Mucosa of stomach (tissue), 1 donor: ENCODE data around the gene LRRC38.

Experiments used
- H3K27me3 ChIP-seq: one replicate; pipeline ENCODE4 v1.7.0; 2013; ENCODE audit warnings: mild to moderate bottlenecking, low read length; ENCODE audit not compliant: control insufficient read depth, insufficient read depth
- H3K36me3 ChIP-seq: one replicate; pipeline ENCODE4 v1.7.0; 2013; ENCODE audit warnings: low read length; ENCODE audit not compliant: control insufficient read depth, insufficient read depth
- H3K4me1 ChIP-seq: one replicate; pipeline ENCODE4 v1.7.0; 2013; ENCODE audit warnings: mild to moderate bottlenecking, low read length; ENCODE audit not compliant: control insufficient read depth, insufficient read depth
- H3K4me3 ChIP-seq: one replicate; pipeline ENCODE4 v1.7.0; 2013; ENCODE audit warnings: low read length
- H3K9ac ChIP-seq: one replicate; pipeline ENCODE4 v1.7.0; 2013; ENCODE audit warnings: mild to moderate bottlenecking, low read length, moderate library complexity
- H3K9me3 ChIP-seq: one replicate; pipeline ENCODE4 v1.7.0; 2013; ENCODE audit warnings: mild to moderate bottlenecking, low read length, moderate library complexity; ENCODE audit not compliant: control insufficient read depth
- donor health status: Pancreatic carcinoma.

The LRRC38 gene

DNA sequence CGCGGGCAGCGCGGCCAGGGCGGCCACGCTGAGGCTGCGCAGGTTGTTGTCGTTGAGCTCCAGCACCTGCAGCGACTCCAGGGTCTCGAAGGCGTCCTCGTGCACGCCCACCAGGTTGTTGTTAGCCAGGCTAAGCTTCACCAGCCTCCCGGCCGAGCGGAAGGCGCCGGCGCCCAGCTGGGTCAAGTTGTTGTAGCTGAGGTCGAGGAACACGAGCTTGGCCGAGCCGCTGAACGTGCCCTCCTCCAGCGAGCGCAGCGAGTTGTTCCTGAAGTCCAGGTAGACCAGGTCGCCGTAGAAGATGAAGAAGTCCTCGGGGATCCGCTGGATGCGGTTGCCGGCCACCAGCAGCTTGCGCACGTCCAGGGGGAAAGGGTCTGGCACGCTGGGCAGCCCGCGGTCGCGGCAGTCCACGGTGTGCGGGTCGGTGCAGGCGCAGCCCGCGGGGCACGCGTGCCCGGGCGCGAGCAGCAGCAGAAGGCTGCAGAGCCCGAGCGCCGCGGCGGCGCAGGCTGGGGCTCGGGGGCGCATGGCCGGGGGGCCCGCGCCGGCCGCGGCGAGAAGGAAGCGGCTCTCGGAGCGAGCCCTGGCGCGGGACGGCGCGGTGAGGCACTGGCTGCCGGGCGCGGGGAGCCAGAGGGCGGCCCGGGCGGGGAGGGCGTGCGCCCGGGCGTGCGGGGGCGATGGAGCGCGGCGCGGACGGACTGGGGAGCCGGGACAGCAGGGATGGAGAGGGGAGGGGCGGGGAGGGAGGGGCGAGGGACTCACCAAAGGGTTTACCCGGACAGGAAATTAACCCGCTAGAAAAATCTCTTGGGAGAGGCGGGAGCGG, 524 bp downstream of the LRRC38 start:
- no peak overlapping the region for H3K9ac ChIP-seq
- H3K36me3 ChIP-seq: no peaks in the 10 kb centered on the region
- H3K9me3 ChIP-seq: no peaks in the 10 kb centered on the region
- peaks cover 56% of the 10 kb centered on the region for H3K27me3 ChIP-seq
- H3K4me1 ChIP-seq: no peaks in the 10 kb centered on the region
- no peak overlapping the region for H3K4me3 ChIP-seq

DNA sequence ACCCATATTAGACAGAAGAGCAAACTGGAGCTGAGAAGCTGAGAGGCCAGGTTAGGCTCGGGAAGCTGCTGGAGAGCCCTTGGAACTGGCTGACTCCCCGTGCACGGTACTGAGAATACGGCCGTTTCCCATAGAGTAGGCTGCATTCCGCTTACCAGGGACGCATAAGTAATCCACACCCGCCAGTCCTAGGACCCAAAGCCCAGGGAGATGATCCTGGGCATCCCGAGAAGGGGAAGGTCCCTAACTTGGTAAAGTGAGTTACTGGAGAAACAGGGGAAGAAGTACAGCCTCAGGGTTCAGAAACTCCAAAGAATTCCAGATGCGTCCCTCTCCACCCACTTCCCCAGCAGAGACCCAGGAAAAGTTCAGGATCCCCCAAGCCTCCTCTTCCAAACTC, 1.3 kb downstream of the LRRC38 start:
- H3K9ac ChIP-seq: no peak overlapping the region

DNA sequence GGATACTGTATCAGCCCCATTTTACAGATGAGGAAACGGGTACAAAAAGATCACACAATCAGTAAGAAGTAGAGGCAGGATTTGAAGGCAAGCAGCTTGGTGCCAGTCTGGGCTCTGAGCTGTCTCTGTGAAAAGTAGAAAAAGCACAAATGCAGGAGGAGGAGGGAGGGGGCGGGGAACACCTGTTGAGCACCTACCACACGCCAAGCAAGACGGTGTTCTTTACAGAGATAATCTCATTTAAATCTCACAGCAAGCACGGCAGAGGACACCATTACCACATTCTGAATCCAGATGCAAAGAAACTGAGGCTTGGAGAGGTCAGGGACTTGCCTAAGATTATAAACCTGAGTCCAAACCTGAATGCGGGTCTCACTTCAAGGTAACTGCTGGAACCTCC, 3.3 kb downstream of the LRRC38 start:
- no peak overlapping the region for H3K4me3 ChIP-seq
- H3K27me3 ChIP-seq: peaks cover 40% of the 10 kb centered on the region
- no peak overlapping the region for H3K9ac ChIP-seq
- H3K4me1 ChIP-seq: no peaks in the 10 kb centered on the region
- no peaks in the 10 kb centered on the region for H3K9me3 ChIP-seq
- H3K36me3 ChIP-seq: no peaks in the 10 kb centered on the region

More for the DNA sequence above, 1.3 kb downstream of the LRRC38 start:
- Histone ChIP-seq H3K36me3 (no peaks in the 10 kb centered on the region), H3K27me3 (peaks cover 48% of the 10 kb centered on the region), H3K4me1 (no peaks in the 10 kb centered on the region), H3K4me3 (no peak overlapping the region), H3K9me3 (no peaks in the 10 kb centered on the region)

DNA sequence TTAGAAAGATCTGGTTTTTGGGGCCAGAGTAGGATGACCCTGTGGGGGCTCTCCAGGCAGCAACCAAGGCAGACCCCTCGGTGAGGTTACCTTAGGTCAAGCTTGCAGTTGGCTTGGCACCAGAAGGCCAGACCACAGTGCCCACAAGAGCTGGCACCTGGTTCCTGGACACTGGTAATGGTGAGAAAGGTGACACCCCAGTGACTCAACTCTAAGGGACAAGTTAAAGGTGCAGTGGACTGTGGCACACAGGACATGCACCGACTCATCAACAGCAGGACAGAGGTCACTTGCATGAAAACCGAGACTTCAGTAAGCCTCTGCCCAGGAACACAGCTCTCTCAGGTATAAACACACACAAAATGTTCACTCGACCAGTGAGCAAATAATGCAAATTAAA, 6.7 kb downstream of the LRRC38 start:
- H3K36me3 ChIP-seq: no peaks in the 10 kb centered on the region
- H3K4me3 ChIP-seq: no peak overlapping the region
- H3K9me3 ChIP-seq: no peaks in the 10 kb centered on the region
- peaks cover 23% of the 10 kb centered on the region for H3K27me3 ChIP-seq
- H3K9ac ChIP-seq: no peak overlapping the region
- H3K4me1 ChIP-seq: no peaks in the 10 kb centered on the region

DNA sequence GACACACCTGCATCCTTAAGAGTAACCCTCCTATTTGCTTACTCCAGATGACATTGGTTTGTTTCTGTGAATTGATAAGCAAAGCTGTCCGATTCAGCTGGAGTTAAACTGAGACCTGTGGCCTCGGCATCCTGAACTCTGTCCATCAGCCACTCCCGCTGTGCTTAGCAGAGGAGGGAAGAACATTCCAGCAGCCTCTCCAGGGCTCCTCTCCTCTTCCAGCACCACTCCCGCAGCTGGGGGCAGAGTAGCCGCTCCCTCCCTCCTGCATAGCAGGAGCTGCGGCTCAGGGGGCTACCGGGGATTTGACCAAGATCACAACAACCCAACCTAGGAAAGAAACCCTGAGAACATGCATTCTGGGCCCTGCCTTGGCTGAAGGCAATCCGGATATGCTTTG, 8.8 kb downstream of the LRRC38 start:
- H3K4me1 ChIP-seq: no peaks in the 10 kb centered on the region
- no peaks in the 10 kb centered on the region for H3K36me3 ChIP-seq
- H3K9ac ChIP-seq: no peak overlapping the region
- H3K4me3 ChIP-seq: no peak overlapping the region
- H3K27me3 ChIP-seq: peaks cover 13% of the 10 kb centered on the region
- no peaks in the 10 kb centered on the region for H3K9me3 ChIP-seq

DNA sequence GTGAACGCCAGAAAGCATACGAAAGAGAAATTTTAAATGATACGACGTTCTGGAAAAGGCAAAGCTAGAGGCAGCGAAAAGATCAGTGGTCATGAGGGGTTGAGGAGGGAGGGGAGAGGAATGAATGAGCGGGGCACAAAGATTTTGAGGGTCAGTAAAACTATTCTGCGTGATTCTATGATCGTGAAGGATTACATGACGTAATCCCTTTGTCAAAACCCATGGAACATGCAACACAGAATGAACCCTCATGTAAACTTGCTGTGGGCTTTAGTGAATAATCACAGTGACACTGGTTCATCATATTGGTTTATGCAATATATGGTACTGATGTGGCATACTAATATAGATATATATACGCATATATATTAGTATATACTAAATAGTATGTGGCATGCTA, 13.0 kb downstream of the LRRC38 start:
- H3K27me3 ChIP-seq: peaks cover 11% of the 10 kb centered on the region
- H3K9me3 ChIP-seq: no peaks in the 10 kb centered on the region
- H3K4me1 ChIP-seq: no peaks in the 10 kb centered on the region
- no peak overlapping the region for H3K4me3 ChIP-seq
- H3K36me3 ChIP-seq: no peaks in the 10 kb centered on the region
- H3K9ac ChIP-seq: no peak overlapping the region

DNA sequence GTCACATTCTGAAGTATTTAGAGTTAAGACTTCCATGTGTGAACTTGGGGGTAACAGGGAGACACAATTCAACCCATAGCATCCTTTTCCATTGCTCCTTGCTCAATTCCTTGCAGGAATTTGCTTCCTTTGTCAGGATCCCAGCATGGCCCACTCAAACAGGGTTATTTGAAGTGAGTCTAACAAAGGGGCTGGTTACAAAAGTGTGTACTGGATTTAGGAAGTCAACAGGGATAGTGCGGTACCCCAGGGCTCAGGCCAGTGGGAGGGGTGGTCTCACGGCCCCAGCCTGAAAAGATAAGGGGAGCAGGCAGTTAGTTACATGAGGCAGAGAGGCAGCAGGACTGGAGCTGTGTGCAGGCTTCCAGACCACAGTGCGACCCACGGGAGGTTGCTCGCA, 14.4 kb downstream of the LRRC38 start:
- Histone ChIP-seq H3K27me3 (peaks cover 6% of the 10 kb centered on the region), H3K9me3 (no peaks in the 10 kb centered on the region), H3K9ac (no peak overlapping the region), H3K36me3 (no peaks in the 10 kb centered on the region), H3K4me1 (no peaks in the 10 kb centered on the region), H3K4me3 (no peak overlapping the region)

DNA sequence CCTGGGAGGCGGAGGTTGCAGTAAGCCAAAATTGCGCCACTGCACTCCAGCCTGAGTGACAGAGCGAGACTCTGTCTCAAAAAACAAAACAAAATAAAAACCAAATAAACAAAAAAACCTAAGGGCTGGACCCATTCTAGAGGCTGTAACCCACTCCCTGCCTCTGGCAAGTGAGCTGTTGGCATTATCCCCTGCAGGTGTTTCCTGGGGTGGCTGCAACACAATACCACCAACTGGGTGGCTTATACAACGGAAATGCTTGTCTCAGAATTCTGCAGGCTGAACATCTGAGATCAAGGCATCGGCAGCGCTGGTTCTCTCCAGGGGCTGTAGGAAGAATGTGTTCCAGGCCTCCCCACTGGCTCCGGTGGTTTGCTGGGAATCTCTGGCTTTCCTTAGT, 15.2 kb downstream of the LRRC38 start:
- Histone ChIP-seq H3K27me3 (peaks cover 3% of the 10 kb centered on the region), H3K4me3 (no peak overlapping the region), H3K9ac (no peak overlapping the region), H3K36me3 (no peaks in the 10 kb centered on the region), H3K9me3 (no peaks in the 10 kb centered on the region), H3K4me1 (no peaks in the 10 kb centered on the region)

DNA sequence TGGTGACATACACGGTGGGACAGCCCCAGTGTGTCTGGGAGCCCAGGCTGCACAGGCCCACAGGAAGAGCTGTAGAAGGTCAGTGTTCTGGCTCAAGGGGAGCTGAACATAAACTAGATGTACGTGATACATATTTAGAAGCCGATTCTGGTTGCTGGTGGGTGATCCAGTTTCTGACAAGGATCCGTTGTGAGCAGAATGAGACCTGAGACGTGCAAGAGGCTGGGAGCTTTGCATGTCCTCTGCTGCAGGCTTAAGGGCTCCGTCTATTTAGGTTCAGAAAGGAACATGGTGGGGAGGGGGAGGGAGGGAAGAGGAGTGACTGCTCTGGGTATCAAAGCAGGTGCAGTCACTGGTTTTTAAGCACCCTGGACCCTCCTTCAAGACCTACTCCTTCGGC, 18.6 kb downstream of the LRRC38 start:
- Histone ChIP-seq H3K4me1 (no peaks in the 10 kb centered on the region), H3K9ac (no peak overlapping the region)

DNA sequence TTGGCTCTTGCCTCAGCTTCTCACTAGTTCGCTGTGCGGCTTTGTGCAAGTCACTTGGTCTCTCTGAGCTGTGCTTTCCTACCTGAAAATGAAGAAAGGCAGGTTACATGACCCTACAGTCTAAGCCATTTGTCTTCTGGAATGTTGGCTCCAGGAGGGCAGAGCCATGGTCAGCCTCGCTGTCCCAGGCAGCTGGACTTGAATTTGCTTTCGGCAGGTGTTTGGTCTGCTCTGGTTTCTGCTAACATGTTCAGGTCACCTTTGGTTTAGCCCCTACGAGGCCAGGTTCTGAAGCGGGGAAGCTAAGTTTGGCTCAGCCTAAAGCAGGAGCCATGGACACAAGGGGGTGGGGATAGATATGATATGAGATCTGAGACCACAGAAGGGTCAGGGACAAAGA, 19.1 kb downstream of the LRRC38 start:
- no peaks in the 10 kb centered on the region for H3K4me1 ChIP-seq
- no peaks in the 10 kb centered on the region for H3K36me3 ChIP-seq
- H3K9me3 ChIP-seq: no peaks in the 10 kb centered on the region
- H3K27me3 ChIP-seq: peaks cover 3% of the 10 kb centered on the region
- no peak overlapping the region for H3K4me3 ChIP-seq
- no peak overlapping the region for H3K9ac ChIP-seq

More for the DNA sequence above, 18.6 kb downstream of the LRRC38 start:
- Histone ChIP-seq H3K4me3 (no peak overlapping the region), H3K9me3 (no peaks in the 10 kb centered on the region), H3K27me3 (peaks cover 3% of the 10 kb centered on the region), H3K36me3 (no peaks in the 10 kb centered on the region)

DNA sequence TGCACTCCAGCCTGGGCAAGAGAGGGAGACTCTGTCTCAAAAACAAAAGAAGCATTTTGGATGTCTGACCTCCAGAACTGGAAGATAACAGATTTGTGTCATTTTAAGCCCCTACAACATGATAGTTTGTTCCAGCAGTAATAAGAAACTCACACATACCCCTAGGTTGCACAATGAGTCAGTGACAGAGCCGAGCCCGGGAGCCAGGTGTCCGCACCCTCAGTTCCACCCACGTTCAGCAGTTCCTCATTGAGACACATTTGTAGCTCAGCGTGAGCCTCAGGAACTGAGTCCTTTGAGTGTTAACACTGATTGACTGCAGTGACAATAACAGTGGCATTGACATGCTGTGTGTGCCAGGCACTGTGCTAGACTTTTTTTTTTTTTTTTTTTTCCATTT, 19.8 kb downstream of the LRRC38 start:
- Histone ChIP-seq H3K9ac (no peak overlapping the region), H3K9me3 (no peaks in the 10 kb centered on the region), H3K4me1 (no peaks in the 10 kb centered on the region), H3K27me3 (peaks cover 3% of the 10 kb centered on the region), H3K36me3 (no peaks in the 10 kb centered on the region), H3K4me3 (no peak overlapping the region)

DNA sequence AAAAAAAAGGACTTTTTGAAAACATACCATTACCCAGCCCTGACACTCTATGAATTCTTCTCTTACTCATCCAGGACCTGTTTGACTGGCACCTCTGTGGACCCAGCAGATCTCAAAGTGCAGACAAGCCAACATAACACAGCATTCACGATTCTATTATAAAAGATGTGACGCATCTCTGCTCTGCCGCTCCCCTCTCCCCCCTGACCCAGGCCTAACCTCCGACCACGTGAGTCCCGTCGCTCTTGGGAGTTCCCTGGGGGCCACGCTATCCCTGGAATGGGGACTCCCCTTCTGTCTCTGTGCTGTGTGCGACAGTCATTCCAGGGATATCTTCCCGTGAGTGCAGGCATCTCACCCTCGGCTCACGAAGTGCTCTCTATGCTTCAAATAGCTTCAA, 21.1 kb downstream of the LRRC38 start:
- H3K27me3 ChIP-seq: peaks cover 3% of the 10 kb centered on the region
- H3K4me3 ChIP-seq: no peak overlapping the region
- no peaks in the 10 kb centered on the region for H3K36me3 ChIP-seq
- no peaks in the 10 kb centered on the region for H3K9me3 ChIP-seq
- no peaks in the 10 kb centered on the region for H3K4me1 ChIP-seq
- no peak overlapping the region for H3K9ac ChIP-seq

DNA sequence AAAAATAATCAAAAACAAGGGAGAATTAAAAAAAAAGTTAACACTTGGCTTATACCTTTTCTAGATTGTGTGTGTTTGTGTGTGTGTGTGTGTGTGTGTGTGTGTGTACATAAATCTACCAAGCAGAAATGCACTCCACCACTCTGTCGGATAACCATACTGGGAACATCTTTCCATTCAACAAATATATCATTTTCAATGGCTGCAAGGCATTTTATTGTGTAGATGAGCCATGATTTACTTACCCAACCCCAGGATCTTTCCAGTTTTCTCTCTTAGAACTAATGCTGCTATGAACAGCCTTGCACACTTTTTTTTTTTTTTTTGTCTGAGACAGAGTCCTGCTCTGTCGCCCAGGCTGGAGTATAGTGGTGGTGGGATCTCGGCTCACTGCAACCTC, 25.8 kb downstream of the LRRC38 start:
- Histone ChIP-seq H3K27me3 (no peaks in the 10 kb centered on the region), H3K36me3 (no peaks in the 10 kb centered on the region), H3K4me1 (no peaks in the 10 kb centered on the region), H3K4me3 (no peak overlapping the region), H3K9me3 (no peaks in the 10 kb centered on the region), H3K9ac (no peak overlapping the region)
